ENCODE measurements around the gene ERV3-1.

ERV3-1 gene

DNA sequence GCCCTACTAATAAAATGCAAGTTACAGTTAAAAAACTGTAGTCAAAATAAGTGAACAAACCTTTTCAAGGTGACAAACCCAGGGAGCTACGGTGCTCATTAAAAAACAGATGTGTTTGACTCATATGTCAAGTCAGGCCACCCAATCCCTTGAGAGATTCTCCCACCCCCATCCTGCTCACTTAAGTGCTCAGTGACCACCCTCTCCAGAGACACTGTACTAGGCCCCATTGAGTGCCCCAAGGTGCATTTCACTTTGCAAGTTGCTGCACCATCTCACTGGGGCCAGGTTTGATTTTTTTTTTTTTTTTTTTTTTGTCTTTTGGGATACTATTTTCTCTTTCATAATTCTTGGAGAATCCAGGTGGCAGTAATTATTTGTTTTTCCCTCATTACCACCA, 1.9 kb downstream of the ERV3-1 start:
- Histone ChIP-seq H3K9me3 (ENCODE audit: insufficient read depth, low read length) (peaks cover 22% of the 10 kb centered on the region; the same call in 1 of the 2 replicates), H3K36me3 (ENCODE audit: insufficient read depth, insufficient read length, low read length) (peaks cover 50% of the 10 kb centered on the region), H3K27me3 (ENCODE audit: insufficient read depth, insufficient read length) (no peaks in the 10 kb centered on the region), H3K9ac (ENCODE audit: insufficient read length, low read depth) (no peak overlapping the region), H3K4me3 (ENCODE audit: insufficient read length, low read depth) (no peak overlapping the region), H3K4me1 (ENCODE audit: insufficient read depth, insufficient read length) (peaks cover 4% of the 10 kb centered on the region)
- no peak for DNase-seq (ENCODE audit: low read depth, low spot score)
- TF ChIP-seq YY1 (IDR thresholded peaks at IDR 0.05; ENCODE audit: insufficient read depth, insufficient read length) (no peak), ZNF274 (IDR thresholded peaks at IDR 0.05; ENCODE audit: low read depth, low read length) (no peak), SUZ12 (IDR thresholded peaks at IDR 0.05; ENCODE audit: extremely low read depth, insufficient read depth, insufficient read length) (no peak)

DNA sequence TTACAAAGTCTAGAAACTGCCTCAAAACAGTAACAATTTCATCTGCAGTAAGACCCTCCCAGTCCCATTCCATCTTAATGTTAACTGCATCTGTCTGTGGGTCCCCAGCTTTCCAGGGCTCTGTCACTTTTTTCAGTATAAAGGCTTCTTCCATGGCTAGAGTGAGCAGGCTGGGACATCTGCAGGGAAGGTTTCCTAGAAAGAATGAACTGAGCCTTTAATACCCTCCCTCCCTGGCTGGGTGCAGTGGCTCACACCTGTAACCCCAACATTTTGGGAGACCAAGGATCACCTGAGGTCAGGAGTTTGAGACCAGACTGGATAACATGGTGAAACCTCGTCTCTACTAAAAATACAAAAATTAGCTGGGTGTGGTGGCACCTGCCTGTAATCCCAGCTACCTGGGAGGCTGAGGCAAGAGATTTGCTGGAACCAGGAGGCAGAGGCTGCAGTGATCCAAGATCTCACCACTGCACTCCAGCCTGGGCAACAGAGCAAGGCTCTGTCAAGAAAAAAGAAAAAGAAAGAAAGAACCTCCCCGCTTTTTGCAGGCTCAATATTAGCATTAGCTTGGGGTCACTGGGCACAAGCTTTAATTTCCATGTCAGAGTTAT, 3.4 kb downstream of the ERV3-1 start:
- TF ChIP-seq SUZ12 (IDR thresholded peaks at IDR 0.05; ENCODE audit: extremely low read depth, insufficient read depth, insufficient read length) (no peak), ZNF274 (IDR thresholded peaks at IDR 0.05; ENCODE audit: low read depth, low read length) (no peak), YY1 (IDR thresholded peaks at IDR 0.05; ENCODE audit: insufficient read depth, insufficient read length) (no peak)
- no peak overlapping the region for H3K9ac ChIP-seq (ENCODE audit: insufficient read length, low read depth)
- peaks cover 33% of the 10 kb centered on the region; the same call in 1 of the 2 replicates for H3K9me3 ChIP-seq (ENCODE audit: insufficient read depth, low read length)
- peaks cover 4% of the 10 kb centered on the region for H3K4me1 ChIP-seq (ENCODE audit: insufficient read depth, insufficient read length)
- H3K4me3 ChIP-seq (ENCODE audit: insufficient read length, low read depth) = no peak overlapping the region
- no peak for DNase-seq (ENCODE audit: low read depth, low spot score)
- peaks cover 64% of the 10 kb centered on the region for H3K36me3 ChIP-seq (ENCODE audit: insufficient read depth, insufficient read length, low read length)
- no peaks in the 10 kb centered on the region for H3K27me3 ChIP-seq (ENCODE audit: insufficient read depth, insufficient read length)

DNA sequence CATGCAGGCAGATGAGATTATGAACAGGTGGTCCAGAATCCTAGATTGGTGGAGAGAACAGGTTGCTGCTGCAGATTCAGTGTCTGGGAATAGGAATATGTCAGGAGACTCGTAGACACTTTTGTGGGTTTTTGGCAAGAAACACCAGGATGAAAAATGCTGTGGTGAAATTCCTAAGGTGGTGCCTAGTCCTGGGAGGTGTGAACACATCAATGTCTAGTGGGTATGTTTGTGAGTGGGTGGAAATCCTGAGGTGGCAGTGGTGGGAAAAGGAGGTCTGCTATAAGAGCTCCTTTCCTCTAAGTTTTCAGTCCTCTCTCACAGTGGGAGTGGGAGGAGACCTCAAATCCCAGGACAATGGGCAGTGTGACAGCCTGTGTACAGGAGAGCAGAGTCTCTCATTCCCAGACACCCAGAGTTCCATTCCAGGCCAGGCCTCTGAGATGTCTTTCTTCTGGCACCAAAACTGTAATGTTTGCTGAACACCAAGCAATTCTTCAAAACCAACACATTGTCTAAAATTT, 5.1 kb downstream of the ERV3-1 start:
- Histone ChIP-seq H3K9me3 (ENCODE audit: insufficient read depth, low read length) (peaks cover 50% of the 10 kb centered on the region), H3K4me1 (ENCODE audit: insufficient read depth, insufficient read length) (peaks cover 4% of the 10 kb centered on the region), H3K36me3 (ENCODE audit: insufficient read depth, insufficient read length, low read length) (peaks cover 72% of the 10 kb centered on the region), H3K4me3 (ENCODE audit: insufficient read length, low read depth) (no peak overlapping the region), H3K9ac (ENCODE audit: insufficient read length, low read depth) (no peak overlapping the region), H3K27me3 (ENCODE audit: insufficient read depth, insufficient read length) (no peaks in the 10 kb centered on the region)
- no peak for DNase-seq (ENCODE audit: low read depth, low spot score)
- TF ChIP-seq SUZ12 (IDR thresholded peaks at IDR 0.05; ENCODE audit: extremely low read depth, insufficient read depth, insufficient read length) (no peak), ZNF274 (IDR thresholded peaks at IDR 0.05; ENCODE audit: low read depth, low read length) (no peak), YY1 (IDR thresholded peaks at IDR 0.05; ENCODE audit: insufficient read depth, insufficient read length) (no peak)

DNA sequence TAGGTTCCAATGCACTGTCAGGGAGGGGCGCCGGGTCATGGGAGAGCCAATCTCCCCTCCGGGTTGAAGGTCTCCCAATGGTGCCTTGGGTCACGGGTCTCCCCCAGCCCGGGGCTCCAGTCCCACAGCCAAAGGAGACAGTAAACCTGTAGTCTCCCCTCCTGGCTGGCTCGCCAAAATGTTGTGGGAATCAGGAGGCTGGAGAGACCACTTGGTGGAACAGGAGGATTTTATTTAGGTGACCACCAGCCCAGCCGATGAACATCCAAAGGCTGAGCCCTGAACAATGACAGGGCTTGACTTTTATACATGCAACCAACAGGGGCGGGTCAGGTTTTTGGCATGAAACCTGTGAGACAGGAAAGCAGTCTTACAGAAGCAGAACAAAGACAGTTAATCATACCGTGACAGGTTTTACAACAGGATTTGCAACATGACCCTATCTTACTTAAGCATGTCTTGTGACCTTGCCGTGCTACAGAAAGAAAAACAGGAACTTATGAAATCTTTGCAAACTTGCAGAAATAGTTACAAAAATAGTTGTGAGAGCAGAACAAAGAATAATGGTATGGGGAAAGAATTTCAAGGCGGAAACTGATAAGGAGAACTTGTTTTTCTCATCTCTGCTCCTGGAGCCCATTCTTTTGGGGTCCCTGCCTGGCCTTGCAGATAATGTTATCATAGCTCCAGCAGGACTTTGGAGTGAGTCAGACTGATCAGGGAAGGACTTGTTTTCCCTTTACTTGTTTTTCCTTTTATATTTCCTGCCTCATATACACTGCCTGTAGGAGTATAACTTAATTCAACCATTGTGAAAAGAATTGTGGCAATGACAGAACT, 7.1 kb downstream of the ERV3-1 start:
- no peak for TF ChIP-seq SUZ12 (IDR thresholded peaks at IDR 0.05; ENCODE audit: extremely low read depth, insufficient read depth, insufficient read length)
- TF ChIP-seq ZNF274 (IDR thresholded peaks at IDR 0.05; ENCODE audit: low read depth, low read length) = no peak
- TF ChIP-seq YY1 (IDR thresholded peaks at IDR 0.05; ENCODE audit: insufficient read depth, insufficient read length) = no peak
- H3K9me3 ChIP-seq (ENCODE audit: insufficient read depth, low read length) = peaks cover 68% of the 10 kb centered on the region
- H3K4me1 ChIP-seq (ENCODE audit: insufficient read depth, insufficient read length) = no peaks in the 10 kb centered on the region
- DNase-seq (ENCODE audit: low read depth, low spot score) = no peak
- no peak overlapping the region for H3K4me3 ChIP-seq (ENCODE audit: insufficient read length, low read depth)
- no peak overlapping the region for H3K9ac ChIP-seq (ENCODE audit: insufficient read length, low read depth)
- peaks cover 68% of the 10 kb centered on the region for H3K36me3 ChIP-seq (ENCODE audit: insufficient read depth, insufficient read length, low read length)
- no peaks in the 10 kb centered on the region for H3K27me3 ChIP-seq (ENCODE audit: insufficient read depth, insufficient read length)

DNA sequence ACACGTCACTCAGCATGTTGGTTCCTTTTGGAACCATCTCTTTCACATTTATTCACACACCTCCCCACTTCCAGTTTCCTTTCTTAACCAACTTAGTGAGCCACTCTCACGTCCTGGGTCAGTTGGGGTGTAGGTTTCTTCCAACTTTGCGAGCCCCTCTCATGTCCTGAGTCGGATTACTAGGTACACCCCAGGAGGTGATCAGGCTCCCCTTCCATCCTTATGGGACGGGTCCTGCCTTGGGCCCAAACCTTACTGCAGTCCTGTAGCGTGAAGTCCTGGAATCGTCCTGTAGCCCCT, 7.7 kb downstream of the ERV3-1 start:
- Histone ChIP-seq H3K4me1 (ENCODE audit: insufficient read depth, insufficient read length) (no peaks in the 10 kb centered on the region), H3K36me3 (ENCODE audit: insufficient read depth, insufficient read length, low read length) (peaks cover 63% of the 10 kb centered on the region), H3K27me3 (ENCODE audit: insufficient read depth, insufficient read length) (no peaks in the 10 kb centered on the region), H3K9me3 (ENCODE audit: insufficient read depth, low read length) (peaks cover 70% of the 10 kb centered on the region), H3K4me3 (ENCODE audit: insufficient read length, low read depth) (no peak overlapping the region), H3K9ac (ENCODE audit: insufficient read length, low read depth) (no peak overlapping the region)
- TF ChIP-seq ZNF274 (IDR thresholded peaks at IDR 0.05; ENCODE audit: low read depth, low read length) (no peak), SUZ12 (IDR thresholded peaks at IDR 0.05; ENCODE audit: extremely low read depth, insufficient read depth, insufficient read length) (no peak), YY1 (IDR thresholded peaks at IDR 0.05; ENCODE audit: insufficient read depth, insufficient read length) (no peak)
- DNase-seq (ENCODE audit: low read depth, low spot score) = no peak

DNA sequence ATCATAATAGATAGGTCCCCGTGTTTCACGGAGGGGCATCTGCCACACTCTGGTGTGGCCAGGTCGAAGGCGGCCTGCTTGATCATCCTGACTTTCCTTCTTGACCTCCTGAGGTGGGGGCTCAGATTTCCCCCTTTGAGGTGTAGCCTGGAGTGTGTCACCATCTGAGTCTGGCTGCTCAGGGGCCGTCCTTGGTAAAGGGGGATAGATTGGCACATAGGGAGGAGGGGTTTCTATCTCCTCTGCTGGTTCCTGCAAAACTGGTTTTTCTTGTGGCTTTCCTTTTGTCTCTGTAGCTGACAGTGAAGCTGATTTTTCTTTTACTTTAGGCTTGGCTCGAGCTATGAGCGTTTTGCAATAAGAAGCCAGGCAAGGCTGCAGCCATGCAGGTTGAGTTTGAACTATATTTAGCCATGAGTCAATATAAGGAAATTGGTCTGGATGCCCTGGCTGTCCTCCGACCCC, 8.5 kb downstream of the ERV3-1 start:
- no peak for DNase-seq (ENCODE audit: low read depth, low spot score)
- H3K27me3 ChIP-seq (ENCODE audit: insufficient read depth, insufficient read length) = no peaks in the 10 kb centered on the region
- H3K9ac ChIP-seq (ENCODE audit: insufficient read length, low read depth) = no peak overlapping the region
- H3K9me3 ChIP-seq (ENCODE audit: insufficient read depth, low read length) = peaks cover 79% of the 10 kb centered on the region
- H3K4me1 ChIP-seq (ENCODE audit: insufficient read depth, insufficient read length) = no peaks in the 10 kb centered on the region
- no peak overlapping the region for H3K4me3 ChIP-seq (ENCODE audit: insufficient read length, low read depth)
- peaks cover 59% of the 10 kb centered on the region for H3K36me3 ChIP-seq (ENCODE audit: insufficient read depth, insufficient read length, low read length)
- TF ChIP-seq ZNF274 (IDR thresholded peaks at IDR 0.05; ENCODE audit: low read depth, low read length) (no peak), SUZ12 (IDR thresholded peaks at IDR 0.05; ENCODE audit: extremely low read depth, insufficient read depth, insufficient read length) (no peak), YY1 (IDR thresholded peaks at IDR 0.05; ENCODE audit: insufficient read depth, insufficient read length) (no peak)
